Brain pericyte (primary cell): ENCODE data around the gene GEN1.
"Not testable (repeated sequence)": the region's sequence is repeated elsewhere in the genome, so short reads cannot be mapped to it uniquely, and the experiment has no call there.

Experiments
- DNase-seq: peaks from one replicate; pipeline ENCODE4 v3.0.0-alpha.2; 2012; ENCODE audit warnings: low read depth, low spot score

Gene GEN1

DNA sequence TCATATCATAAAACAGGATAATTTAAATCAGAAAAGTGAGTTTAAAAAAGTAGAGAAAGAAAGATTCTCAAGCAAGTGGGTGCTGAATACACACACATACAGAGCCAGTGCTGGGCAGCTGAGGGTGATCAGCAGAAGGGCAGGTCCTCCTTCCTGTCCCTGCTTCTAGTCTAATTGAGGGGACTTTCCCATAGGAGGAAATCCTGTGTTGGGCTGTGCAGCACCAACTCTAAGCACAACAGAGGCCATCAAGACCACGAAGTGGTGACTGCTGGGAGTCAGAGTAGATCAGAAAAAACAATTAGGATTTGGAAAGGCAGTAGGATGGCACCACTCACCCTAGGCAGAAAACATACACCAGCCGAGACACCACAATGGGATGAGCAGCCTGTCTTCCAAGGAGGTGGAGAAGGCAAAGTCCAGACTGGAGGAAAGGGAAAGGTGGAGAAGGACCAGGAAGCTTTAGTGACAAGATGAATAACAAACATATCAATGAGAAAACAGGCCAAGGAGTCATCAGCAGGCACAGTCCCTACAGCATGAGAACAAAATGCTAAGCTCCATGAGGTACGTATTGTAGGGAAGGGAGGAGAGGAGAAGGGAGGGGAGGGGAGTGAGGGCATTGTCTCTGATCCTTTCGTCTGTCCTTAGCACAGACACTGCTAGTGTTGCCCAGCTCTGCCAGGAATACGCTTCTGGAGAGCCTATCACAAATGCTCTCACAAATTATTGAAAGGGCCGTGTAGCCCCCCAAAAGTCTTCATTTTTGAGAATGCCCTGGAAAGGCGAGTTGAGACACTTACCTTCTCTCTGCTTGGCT, 45.6 kb downstream of the GEN1 start:
- DNase-seq: no peak

DNA sequence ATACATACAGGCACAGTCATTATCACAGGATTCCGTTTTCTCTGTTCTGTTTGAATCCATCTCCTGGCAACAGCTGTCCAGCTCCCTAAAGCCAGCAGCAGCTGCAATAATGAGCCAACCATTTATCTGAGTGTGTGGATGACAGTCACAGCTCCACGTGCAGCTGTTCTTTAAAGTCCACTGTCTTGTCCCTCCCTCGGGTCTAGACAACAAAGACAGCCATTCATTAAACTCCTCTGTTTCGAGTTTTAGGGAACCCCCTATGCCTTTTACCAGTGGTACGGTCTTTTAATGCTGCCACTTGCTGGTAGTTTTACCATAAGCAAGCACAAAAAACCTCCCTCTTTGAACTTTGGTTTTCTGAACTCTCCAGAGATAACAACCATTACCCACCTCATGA, 46.3 kb downstream of the GEN1 start:
- DNase-seq: no peak

DNA sequence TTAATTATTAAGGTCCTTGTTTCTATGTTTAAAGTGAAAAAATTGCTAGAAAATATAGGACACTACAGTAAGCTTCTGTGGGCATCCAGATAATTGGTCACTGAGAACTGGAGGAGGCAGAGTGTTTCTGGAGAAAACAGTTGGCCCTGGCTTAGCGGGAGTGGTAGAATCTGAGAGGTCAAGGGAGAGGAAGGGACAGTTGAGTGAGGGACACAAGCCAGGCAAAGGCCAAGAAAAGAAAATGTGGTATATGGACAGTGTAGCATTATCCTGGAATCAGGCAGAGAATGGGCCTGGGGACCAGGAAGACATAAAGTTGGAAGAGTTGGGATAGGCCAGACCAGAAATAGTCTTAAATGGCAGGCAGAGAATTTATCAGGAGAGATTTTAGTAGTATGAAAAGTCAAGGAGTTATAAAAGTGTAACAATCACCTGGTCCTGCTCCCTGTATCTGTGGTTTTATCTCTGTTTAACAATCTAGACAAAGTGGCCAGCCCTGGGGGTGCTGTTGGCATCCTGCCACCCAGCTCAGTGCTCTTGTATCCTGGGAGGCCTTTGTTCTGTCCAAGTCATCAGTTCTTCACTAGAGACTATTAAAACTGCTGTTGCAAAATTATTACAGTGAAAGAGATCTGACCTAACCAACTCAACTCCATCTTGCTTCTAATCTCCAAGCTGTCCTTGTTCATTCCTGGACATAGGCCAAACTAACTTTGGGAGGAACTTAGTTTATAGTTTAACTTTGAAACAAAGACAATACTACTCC, 46.9 kb downstream of the GEN1 start:
- DNase-seq: no peak

DNA sequence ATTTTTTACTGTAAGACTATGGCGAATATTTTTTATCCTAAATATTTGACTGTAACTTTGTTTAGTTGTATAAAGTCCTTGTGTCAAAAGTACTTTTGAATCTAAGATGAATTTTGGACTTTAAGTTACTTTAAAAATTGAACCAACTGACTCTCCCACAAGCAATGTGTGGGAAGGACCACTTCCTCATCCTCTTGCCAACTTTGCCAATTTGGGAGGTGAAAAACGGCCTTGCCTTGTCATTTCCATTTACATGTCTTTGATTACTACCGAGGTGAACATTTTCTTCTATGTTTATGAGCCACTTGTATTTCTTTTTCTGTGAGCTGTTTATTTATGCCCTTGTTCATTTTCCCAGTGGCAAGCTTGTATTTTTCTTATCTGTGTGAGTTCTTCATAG, 49.6 kb downstream of the GEN1 start:
- DNase-seq: no peak

DNA sequence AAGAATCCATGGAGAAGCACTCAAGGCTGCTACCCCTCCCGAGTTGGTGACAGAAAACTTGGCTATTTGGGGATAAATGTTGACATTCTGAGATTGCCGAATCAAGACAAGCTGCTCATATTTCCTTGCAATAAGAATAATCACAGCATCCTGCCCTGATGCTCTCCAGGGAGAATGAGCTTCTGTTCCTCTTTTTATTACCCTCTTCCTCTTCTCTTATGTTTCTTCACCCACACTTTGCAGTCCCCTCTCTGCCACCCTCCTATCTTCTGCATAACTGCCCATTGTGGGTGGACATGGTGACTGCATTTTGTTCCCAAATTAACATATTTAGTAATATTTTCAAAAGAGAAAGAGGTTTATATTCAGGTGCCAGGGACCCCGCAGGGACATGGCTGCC, 50.4 kb downstream of the GEN1 start:
- no peak for DNase-seq

DNA sequence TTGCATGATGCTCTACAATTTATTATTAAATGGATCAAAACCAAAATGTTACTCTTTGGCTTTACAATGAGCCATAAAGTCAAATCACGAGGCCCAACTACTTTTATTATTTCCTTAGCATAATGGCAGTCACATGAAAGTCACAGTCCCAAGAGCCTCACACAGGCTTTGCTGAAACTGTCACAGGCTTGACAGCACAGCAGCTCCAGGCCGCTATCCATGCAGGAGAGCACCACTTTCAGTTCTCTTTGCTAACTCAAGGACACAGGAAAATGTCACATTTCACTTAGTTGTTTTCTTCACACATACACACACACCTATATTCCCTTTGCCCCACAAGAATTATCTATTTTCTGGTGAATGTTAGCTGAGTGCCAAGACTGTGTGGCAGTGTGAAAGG, 51.2 kb downstream of the GEN1 start:
- DNase-seq: no peak

DNA sequence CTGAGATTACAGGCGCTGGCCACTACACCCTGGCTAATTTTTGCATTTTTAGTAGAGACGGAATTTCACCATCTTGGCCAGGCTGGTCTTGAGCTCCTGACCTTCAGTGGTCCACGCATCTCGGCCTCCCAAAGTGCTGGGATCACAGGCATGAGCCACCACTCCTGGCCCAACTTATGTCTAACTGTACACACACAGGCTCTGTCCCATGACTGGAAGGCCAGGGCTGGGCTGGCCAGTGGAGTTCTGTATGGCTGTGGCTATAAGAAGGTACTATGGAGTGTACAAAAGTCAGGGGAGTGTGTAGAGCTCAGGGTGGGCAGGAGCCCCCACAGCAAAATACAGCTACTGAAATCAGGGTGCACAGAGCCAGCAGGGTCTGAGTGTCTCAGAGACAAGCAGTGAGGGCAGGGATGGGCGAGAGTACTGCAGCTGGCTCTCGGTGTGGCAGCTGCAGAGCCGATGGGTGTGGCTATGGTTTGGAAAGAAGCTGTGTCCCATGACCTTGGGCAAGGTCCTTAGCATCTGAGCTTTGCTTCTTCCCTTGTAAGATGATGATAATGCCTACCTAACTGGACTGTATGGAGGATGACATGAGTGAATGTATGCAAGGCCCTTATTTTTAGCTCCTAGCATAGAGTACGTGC, 51.9 kb downstream of the GEN1 start:
- no peak for DNase-seq

DNA sequence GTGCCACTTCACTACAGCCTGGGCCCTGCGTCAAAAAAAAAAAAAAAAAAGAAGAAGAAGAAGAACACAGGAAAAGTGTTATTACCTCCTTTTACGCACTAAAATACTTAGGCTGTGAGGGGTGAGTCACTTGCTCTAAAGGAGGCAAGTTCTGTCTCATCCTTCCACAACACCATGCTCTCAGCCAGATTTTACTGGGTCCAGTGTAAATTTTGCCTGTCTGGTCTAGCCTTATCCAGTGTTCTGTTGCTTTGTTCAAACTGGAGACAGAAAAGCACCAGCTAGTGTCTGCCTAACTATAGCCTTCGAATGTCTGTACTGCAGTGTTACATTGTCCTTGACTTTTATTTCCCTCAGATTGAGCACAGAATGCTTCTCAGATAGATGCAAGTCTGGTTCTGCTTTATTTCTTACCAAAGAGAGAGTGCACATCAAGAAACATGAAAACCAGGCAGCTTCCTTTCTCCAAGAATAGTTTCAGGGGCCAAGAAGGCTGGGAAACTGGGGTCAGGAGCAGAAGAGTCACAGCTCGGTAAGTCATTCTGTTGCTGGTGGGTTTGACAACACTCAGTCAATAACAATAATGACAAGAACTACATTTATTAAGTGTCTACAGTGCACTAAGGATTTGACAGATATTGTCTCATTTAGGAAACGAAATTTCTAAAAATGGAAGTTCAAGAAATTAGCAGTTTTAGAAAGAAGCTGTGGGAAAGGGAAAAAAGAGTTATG, 59.2 kb downstream of the GEN1 start:
- DNase-seq: no peak

DNA sequence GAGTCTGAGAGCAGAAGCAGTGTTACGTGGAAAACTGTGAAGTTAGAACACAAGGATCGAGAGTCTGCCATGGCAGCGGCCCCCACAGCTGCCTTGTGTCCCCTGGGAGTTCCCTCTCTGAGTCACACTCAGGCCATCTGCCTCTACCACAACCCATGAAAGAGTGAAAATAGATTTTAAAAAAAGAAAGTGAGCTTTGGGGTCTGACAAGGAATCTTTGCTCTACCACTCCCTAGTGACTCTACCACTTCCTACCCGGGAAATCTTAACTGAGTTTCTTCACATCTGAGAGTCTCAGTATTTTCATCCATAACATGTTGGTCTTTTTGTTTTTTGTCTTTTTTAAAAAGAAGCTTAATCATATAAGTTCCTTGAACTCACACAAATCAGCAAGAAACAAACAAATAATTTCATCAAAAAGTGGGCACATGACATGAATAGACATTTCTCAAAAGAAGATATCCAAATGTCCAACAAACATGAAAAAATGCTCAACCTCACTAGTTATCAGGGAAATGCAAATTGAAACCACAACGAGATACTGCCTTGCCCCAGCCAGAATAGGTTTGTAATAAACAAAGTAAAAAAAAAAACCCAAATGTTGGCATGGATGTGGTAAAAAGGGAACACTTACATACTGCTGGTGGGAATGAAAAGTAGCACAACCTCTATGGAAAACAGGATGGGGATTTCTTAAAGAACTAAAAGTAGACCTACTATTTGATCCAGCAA, 60.0 kb downstream of the GEN1 start:
- DNase-seq: no peak

DNA sequence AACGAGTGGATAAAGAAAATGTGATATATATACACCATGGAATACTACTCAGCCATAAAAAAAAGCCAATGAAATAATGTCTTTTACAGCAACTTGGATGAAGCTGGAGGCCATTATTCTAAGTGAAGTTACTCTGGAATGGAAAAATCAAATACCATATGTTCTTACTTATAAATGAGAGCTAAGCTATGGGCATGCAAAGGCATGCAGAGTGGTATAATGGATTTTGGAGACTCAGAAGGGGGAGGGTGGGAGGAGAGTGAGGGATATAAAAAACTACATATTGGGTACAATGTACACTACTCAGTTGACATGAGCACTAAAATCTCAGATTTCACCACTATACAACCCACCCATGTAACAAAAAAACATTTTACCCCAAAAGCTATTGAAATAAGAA, 60.7 kb downstream of the GEN1 start:
- no peak for DNase-seq

DNA sequence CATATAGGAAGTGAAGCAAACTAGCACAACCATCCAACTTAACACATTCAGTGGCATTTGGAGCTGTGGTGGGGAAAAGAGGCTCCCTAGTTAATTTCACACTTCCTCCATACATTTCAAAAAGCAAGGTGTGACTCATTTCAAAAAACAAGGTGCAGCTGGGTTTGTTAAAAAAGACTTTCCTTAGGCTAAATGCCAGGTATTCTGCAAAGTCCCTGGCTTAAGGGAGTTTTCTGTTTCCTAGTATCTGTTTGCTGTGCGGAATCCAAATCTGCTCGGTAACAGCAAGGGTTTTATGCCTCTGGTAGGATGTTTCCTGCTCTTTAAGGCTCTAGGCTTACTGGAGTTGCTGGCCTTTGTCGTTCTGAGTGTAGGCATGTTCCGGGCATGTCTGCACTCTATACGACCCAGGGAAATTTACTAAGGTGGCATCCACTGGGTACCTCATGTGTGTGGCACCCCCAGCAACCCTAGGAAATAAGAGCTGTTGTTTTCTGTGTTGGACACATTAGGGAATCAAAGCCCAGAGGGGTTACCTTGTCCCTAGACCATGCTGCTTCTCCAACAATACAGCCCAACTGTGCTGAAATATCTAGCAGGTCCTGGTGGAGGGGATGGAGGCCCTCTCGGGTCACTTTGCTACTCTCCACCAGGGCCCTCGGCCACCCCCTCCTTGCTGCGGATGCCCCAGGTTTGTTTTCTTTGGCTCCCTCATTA, 61.7 kb downstream of the GEN1 start:
- DNase-seq: no peak

DNA sequence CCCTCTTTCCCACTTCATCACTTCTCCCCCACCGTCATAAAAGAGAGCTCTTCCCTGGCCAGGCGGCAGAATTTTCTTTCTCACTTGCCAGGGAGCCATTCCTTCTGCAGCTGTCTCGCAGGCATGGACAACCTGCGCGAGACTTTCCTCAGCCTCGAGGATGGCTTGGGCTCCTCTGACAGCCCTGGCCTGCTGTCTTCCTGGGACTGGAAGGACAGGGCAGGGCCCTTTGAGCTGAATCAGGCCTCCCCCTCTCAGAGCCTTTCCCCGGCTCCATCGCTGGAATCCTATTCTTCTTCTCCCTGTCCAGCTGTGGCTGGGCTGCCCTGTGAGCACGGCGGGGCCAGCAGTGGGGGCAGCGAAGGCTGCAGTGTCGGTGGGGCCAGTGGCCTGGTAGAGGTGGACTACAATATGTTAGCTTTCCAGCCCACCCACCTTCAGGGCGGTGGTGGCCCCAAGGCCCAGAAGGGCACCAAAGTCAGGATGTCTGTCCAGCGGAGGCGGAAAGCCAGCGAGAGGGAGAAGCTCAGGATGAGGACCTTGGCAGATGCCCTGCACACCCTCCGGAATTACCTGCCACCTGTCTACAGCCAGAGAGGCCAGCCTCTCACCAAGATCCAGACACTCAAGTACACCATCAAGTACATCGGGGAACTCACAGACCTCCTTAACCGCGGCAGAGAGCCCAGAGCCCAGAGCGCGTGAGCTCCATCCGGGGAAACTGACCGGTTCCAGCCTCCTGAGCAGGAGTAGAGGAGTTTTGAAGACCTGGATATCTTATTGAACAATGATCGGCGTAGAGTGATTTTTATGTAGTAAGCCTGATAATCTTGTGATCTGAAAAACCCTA, 62.7 kb downstream of the GEN1 start, which contains the start of gene MSGN1:
TSS of gene MSGN1 (plus strand) at position 65 of the 850 bp plus-strand sequence. CDS start at position 124, 59 bp downstream.
- no peak for DNase-seq

DNA sequence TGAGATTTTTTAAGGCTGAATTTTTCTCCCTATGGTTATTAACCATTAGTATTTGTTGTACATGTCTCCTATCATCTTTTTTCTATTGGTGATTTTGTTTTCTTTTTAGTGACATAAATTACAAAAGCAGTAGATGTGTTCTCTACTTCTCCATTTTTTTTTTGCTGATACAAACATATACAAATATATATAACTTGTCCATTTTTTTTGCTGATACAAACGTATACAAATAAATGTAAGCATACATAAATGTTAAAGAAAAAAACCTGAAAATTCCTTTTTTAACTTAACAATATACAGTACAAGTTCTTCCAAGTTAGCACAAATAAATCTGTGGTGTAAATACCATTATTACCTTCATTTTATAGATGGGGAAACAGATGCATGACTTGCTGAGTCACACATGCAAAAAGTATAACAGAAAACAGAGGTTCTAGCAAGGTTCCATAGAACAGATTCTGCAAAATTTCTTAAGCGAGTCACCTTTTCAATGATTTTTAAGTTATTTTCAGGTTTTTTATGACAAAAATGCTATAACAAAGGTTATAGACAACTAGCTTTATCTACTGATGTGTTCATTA, 64.4 kb downstream of the GEN1 start:
- no peak for DNase-seq

DNA sequence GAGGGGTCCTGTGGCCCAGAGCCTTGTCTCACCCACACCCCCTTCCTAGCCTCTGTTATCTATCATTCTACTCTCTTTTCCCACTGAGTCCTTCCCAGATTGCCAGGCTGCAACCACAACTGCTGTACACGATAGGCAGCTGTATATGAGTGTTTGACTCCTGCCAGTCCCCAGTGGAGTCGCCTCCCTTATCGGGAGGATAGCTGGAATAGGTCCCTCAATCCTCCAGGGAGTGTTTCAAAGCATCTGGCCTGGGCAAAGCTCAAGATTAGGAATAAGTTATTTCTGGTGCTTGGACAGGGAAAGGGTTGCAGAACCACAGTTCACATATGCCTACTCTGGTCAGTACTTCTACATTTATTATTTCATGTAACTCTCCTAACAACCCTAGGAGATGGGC, 67.1 kb downstream of the GEN1 start:
- DNase-seq: no peak

DNA sequence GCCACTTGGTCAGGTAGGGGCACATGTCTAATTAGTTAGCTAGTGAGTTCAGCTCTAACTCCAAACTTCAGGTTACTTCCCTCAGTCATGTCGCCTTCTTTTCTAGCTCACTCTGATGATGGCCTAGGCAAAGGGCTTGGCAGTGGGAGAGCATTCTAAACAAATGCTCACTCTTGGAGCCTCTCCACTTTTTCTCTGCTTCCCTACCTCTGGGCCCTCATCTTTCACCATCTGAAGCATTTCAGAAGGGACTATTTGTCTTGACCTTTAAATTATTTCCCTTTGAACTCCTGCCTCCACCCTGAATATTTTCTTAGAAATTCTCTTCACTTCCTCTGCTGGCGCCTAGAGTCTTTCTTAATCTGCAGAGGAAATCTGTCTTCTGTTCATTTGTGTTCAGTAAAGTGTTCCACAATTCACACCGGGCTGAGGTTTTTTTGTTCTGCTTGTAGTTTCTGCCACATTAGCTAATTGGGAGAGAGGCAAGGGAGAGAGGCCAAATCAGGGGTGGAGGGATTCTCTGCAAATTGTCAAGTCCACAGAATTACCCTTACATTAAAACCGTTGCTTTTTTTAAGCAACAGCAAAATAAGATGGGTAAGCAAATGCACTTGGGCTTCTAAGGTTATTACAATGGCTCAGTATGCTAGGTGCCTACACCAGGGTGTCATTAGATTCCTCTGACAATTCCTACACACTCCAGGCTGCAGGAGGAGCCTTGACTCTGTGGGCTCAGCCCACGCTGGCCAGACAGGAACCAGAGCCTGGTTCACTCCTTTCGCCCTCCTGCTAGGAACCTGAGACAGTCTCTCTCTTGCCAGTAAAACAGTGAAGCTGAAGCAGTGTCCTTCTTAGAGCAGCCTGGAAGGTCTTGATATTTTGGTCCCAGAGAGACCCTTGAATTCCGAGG, 67.9 kb downstream of the GEN1 start:
- DNase-seq: no peak

DNA sequence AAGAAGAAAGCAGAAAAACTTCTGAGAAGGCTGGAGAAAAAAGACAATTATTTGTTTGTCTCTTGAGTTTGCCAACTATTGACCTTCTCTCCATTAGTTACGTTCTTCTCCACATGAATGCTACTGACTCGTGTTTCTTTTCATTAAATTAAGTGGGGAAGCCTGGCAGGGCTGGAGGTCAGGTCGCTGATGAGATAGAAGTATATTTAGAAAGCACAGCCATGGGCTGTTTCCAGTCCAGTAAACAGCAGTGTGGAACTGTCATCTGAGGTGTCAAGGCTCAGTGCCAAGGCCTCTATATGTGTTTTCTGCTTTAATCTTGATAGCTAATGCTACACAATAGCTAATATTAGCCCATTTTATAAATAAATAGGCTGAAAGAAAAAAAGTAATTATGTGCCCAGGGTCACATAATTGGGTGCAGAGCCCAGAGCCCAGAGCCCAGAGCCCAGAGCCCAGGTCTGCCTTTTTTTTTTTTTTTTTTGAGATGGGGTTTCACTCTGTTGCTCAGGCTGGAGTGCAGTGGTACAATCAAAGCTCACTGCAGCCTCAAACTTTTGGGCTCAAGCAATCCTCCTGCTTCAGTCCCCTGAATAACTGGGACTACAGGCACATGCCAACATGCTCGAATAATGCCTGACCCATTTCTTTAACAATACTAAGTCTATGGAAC, 68.6 kb downstream of the GEN1 start:
- DNase-seq: no peak

DNA sequence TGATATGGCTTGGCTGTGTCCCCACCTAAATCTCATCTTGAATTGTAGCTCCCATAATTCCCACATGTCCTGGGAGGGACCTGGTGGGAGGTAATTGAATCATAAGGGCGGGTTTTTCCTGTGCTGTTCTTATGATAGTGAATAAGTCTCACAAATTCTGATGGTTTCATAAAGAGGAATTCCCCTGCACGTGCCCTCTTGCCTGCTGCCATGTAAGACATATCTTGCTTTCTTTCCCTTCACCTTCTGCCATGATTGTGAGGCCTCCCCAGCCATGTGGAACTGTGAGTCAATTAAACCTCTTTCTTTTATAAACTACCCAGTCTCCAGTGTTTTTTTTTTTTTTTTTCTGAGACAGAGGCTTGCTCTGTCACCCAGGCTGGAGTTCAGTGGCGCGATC, 69.7 kb downstream of the GEN1 start:
- DNase-seq: not testable (repeated sequence)

DNA sequence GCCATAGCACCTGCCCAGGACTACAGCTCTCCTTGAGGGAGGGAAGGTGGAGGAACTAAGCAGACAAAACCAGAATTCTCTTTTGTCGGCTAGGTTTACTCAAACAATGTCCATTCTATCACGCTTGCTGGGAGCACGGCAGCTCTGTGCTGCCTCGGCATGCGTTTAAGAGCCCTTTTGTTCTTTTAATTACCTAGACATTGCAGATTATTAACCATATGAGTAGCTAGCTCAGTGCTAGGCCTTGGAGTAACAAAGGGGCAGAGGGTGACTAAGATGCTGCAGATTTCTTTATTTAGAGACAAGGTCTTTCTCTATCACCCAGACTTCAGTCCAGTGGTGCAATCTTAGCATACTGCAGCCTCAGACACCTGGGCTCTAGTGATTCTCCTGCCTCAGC, 73.4 kb downstream of the GEN1 start:
- DNase-seq: no peak
